ENCODE measurements around the gene CDH23. TPM values are rescaled to one million over a fixed set of nuclear protein-coding genes. Genes with fewer than 3 reads are reported as not detected.

Gene CDH23
- total RNA-seq, 1 experiment from 2014 or later, result 0.02 TPM

GRCh38 chr10:71825217-71825616 lies 428.5 kb downstream of the CDH23 start:
- no peaks in the 10 kb centered on the region for H3K4me1 ChIP-seq
- DNase-seq, result no peak
- no peaks in the 10 kb centered on the region for H3K9me3 ChIP-seq (replicated peaks)
- H3K27ac ChIP-seq, result no peak overlapping the region
- no peaks in the 10 kb centered on the region for H3K27me3 ChIP-seq
- peaks cover 18% of the 10 kb centered on the region for H3K36me3 ChIP-seq
- H3K4me3 ChIP-seq, result no peak overlapping the region

GRCh38 chr10:71827852-71828251 lies 431.1 kb downstream of the CDH23 start:
- Histone ChIP-seq H3K36me3 (peaks cover 31% of the 10 kb centered on the region), H3K9me3 (replicated peaks) (no peaks in the 10 kb centered on the region), H3K4me1 (no peaks in the 10 kb centered on the region), H3K4me3 (no peak overlapping the region), H3K27me3 (no peaks in the 10 kb centered on the region), H3K27ac (no peak overlapping the region)
- DNase-seq, result no peak

- H3K27ac ChIP-seq, result no peak overlapping the region
These were observed 432.0 kb downstream of the CDH23 start for GRCh38 chr10:71828702-71829101.

GRCh38 chr10:71829171-71829570 lies 432.5 kb downstream of the CDH23 start:
- no peaks in the 10 kb centered on the region for H3K4me1 ChIP-seq
- no peak overlapping the region for H3K27ac ChIP-seq
- no peaks in the 10 kb centered on the region for H3K9me3 ChIP-seq (replicated peaks)
- H3K4me3 ChIP-seq, result no peak overlapping the region
- no peaks in the 10 kb centered on the region for H3K27me3 ChIP-seq
- DNase-seq, result no peak
- H3K36me3 ChIP-seq, result peaks cover 31% of the 10 kb centered on the region

More at GRCh38 chr10:71828702-71829101, 432.0 kb downstream of the CDH23 start:
- no peaks in the 10 kb centered on the region for H3K27me3 ChIP-seq
- H3K4me3 ChIP-seq, result no peak overlapping the region
- H3K9me3 ChIP-seq (replicated peaks), result no peaks in the 10 kb centered on the region
- H3K36me3 ChIP-seq, result peaks cover 31% of the 10 kb centered on the region
- H3K4me1 ChIP-seq, result no peaks in the 10 kb centered on the region
- DNase-seq, result no peak

- DNase-seq, result no peak
- H3K4me1 ChIP-seq, result no peaks in the 10 kb centered on the region
- no peak overlapping the region for H3K4me3 ChIP-seq
- H3K27ac ChIP-seq, result no peak overlapping the region
- peaks cover 31% of the 10 kb centered on the region for H3K36me3 ChIP-seq
- H3K9me3 ChIP-seq (replicated peaks), result no peaks in the 10 kb centered on the region
- no peaks in the 10 kb centered on the region for H3K27me3 ChIP-seq
These were observed 433.2 kb downstream of the CDH23 start for GRCh38 chr10:71829896-71830295.

- no peaks in the 10 kb centered on the region for H3K4me1 ChIP-seq
- H3K9me3 ChIP-seq (replicated peaks), result no peaks in the 10 kb centered on the region
- H3K27me3 ChIP-seq, result no peaks in the 10 kb centered on the region
- H3K27ac ChIP-seq, result no peak overlapping the region
- no peak for DNase-seq
- H3K36me3 ChIP-seq, result peaks cover 28% of the 10 kb centered on the region
- no peak overlapping the region for H3K4me3 ChIP-seq
These were observed 434.0 kb downstream of the CDH23 start for GRCh38 chr10:71830726-71831125.

GRCh38 chr10:71831646-71832552 lies 435.2 kb downstream of the CDH23 start:
- Histone ChIP-seq H3K27ac (no peak overlapping the region), H3K27me3 (no peaks in the 10 kb centered on the region), H3K36me3 (peaks cover 26% of the 10 kb centered on the region), H3K9me3 (replicated peaks) (no peaks in the 10 kb centered on the region), H3K4me3 (no peak overlapping the region), H3K4me1 (peaks cover 8% of the 10 kb centered on the region)
- no peak for DNase-seq

DNA sequence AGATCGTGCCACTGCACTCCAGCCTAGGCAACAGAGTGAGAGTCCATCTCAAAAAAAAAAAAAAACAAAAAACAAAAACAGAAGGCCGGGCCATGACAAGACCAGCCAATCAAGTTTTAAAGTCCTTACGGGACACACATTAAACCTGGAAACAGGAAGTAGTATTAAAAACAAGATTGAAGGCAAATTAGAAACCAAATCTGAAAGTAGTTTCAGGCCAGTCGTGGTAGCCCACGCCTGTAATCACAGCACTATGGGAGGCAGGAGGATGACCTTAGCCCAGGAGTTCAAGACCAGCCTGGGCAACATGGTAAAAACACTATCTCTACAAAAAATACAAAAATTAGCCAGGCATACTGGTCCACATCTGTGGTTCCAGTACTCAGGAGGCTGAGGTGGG lies 436.2 kb downstream of the CDH23 start:
- H3K27ac ChIP-seq, result no peak overlapping the region
- H3K9me3 ChIP-seq (replicated peaks), result no peaks in the 10 kb centered on the region
- H3K36me3 ChIP-seq, result peaks cover 26% of the 10 kb centered on the region
- no peaks in the 10 kb centered on the region for H3K27me3 ChIP-seq
- no peak overlapping the region for H3K4me3 ChIP-seq
- DNase-seq, result no peak
- peaks cover 8% of the 10 kb centered on the region for H3K4me1 ChIP-seq

DNA sequence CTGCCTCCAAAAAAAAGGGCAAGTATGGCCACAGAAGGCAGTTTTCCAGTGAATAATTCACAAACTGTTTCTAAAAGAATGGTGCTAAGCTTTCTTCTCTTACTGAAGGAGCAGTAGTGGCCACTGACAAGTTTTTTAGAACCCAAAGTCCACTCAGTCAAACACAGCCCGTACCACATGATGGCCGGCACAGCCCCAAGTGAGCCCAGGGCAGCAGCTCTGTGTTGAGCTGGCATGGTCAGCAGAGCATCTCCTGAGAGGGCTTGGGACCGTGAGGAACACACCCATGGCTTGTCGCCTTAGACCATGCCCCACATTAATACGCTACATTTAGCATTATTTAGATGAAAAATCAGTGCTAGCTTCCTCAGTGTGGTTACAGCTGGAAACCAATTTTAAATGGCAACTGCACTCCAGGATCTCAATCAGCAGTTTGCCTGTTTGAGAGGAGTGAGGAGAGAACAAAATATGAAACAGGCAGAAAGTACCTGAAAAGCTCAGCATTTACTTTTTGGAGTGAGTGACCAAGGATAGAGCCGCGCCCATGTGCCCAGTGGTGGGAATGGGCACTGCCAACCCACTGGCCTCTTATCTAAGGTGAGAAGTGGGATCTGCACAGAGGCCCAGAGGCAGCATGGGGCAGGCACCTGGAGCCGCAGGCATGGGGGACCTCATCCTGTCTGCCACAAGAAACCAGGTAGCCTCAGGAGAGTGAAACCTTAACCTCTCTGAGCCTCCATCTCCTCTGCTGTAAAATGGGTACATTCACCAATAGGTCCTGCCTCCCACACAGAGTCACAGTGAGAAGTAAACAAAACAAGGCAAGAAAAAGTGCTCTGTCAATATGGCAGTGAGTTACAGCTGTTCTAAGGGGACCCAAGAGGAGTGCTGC lies 437.0 kb downstream of the CDH23 start:
- DNase-seq, result no peak
- Histone ChIP-seq H3K36me3 (peaks cover 24% of the 10 kb centered on the region), H3K4me3 (no peak overlapping the region), H3K4me1 (peaks cover 8% of the 10 kb centered on the region), H3K9me3 (replicated peaks) (no peaks in the 10 kb centered on the region), H3K27ac (no peak overlapping the region), H3K27me3 (no peaks in the 10 kb centered on the region)

GRCh38 chr10:71834343-71834674 lies 437.6 kb downstream of the CDH23 start:
- peaks cover 8% of the 10 kb centered on the region for H3K4me1 ChIP-seq
- no peak for DNase-seq
- H3K36me3 ChIP-seq, result peaks cover 22% of the 10 kb centered on the region
- H3K9me3 ChIP-seq (replicated peaks), result no peaks in the 10 kb centered on the region
- no peak overlapping the region for H3K27ac ChIP-seq
- H3K27me3 ChIP-seq, result no peaks in the 10 kb centered on the region
- no peak overlapping the region for H3K4me3 ChIP-seq

DNA sequence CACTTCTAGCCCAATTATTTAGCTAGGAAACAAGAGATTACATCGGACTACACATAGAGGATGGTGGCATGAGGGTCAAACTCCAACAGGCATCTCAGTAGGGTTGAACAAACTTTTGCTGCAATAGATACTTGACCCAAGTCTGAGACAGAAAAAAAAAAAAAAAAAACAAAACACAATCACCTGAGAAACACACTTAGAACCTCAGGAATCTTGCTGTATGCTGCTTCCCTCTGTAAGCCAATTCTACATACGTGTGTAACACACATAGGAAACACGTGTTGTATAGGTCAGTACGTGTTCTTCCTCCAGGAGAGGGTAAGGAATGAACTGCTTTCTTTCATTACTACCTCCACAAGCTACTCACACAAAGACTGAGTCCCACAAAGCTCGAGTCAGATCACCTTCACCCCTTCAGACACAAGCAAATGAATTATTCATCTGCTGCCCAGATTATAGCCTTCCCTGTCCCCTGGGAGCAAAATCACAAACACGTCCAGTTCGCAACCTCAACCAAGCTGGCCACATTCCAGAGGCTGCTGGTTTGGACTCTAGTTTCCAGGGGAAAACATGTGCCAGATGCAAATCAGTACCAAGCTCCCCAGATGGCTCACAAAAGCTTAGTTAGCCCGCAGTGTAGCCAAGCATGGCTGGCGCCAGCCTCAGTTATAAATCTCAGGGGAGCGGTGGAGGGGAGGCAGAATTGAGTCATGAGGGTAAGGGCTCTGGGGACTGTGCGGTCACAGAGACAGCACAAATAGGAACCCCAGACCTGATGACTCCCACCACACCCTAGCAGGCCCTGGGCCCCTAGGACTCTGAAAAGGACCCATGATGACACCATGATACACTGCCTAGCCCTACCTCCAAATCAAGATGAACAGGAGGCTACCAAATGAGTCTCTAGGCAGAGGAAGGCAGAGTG lies 439.2 kb downstream of the CDH23 start:
- H3K9me3 ChIP-seq (replicated peaks), result no peaks in the 10 kb centered on the region
- peak overlapping the region; percentile 5; the same call in 1 of the 2 replicates for H3K27ac ChIP-seq
- no peaks in the 10 kb centered on the region for H3K27me3 ChIP-seq
- peaks cover 23% of the 10 kb centered on the region for H3K4me1 ChIP-seq
- peak; percentile 87 to 88 for DNase-seq
- H3K4me3 ChIP-seq, result no peak overlapping the region
- H3K36me3 ChIP-seq, result peaks cover 6% of the 10 kb centered on the region; the same call in 1 of the 2 replicates

DNA sequence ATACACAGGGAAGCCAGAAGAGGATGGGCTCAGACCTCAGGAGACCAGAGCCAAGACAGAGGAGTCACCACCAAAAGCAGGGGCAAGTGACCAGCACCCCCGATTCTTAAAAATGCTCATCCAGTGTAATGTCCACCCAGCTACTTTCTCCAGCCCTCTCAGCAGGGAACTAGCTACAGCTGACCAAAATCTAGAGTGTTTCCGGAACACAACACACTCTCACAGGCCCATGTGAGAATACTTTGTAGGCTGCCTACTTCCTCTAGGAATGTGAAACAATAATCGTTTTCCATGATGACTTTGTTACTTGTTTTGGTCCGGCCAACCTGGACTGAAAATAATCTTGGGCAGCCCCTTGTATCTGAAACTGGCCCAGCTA lies 439.9 kb downstream of the CDH23 start:
- no peaks in the 10 kb centered on the region; the same call in 1 of the 2 replicates for H3K36me3 ChIP-seq
- no peaks in the 10 kb centered on the region for H3K9me3 ChIP-seq (replicated peaks)
- no peak for DNase-seq
- H3K27me3 ChIP-seq, result no peaks in the 10 kb centered on the region
- H3K27ac ChIP-seq, result peak overlapping the region; percentile 5; the same call in 1 of the 2 replicates
- peaks cover 23% of the 10 kb centered on the region for H3K4me1 ChIP-seq
- no peak overlapping the region for H3K4me3 ChIP-seq

GRCh38 chr10:71837098-71837827 lies 440.5 kb downstream of the CDH23 start:
- H3K4me3 ChIP-seq, result no peak overlapping the region
- peak overlapping the region; percentile 5; the same call in 1 of the 2 replicates for H3K27ac ChIP-seq
- H3K27me3 ChIP-seq, result no peaks in the 10 kb centered on the region
- no peaks in the 10 kb centered on the region for H3K36me3 ChIP-seq
- H3K9me3 ChIP-seq (replicated peaks), result no peaks in the 10 kb centered on the region
- no peak for DNase-seq
- H3K4me1 ChIP-seq, result peaks cover 23% of the 10 kb centered on the region
